GM21528 (cell line): ENCODE data around the gene PTPN22.

ENCODE experiments used
- ATAC-seq: cut with Tn5 transposase; IDR thresholded peaks from one replicate; pipeline ENCODE4 v1.9.1; 2021; ENCODE audit warnings: mild to moderate bottlenecking, moderate library complexity; ENCODE audit not compliant: unreplicated experiment, low FRiP score

Gene PTPN22

DNA sequence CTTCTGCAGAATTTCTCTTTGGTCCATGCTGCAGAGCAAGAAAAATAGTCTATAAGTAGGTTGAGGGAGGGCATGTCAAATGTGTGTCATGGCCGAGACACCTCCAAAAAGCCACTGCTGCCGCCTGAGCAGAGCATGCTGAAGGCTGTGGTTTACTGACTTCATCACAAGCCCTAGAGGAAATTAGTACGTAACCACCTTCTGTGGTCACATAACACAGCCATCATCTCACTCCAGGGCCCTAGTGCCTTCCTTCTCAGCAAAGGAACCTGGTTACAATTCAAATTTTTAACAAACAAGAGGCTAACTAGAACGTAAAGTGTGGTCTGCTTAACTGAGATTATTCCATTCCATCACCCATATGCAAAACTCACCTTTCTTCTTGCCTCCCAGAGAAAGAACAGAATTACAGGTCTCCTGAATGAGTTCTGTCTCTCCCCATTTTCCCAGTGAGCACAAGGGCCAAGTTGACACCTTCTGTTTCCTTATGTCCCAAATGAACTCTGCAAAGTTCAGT, at the start of gene PTPN22:
Gene PTPN22 (minus strand): TSS at position 116 of the 517 bp plus-strand sequence.
- peak; percentile 90 for ATAC-seq

GRCh38 chr1:113918243-113918642, 46.7 kb upstream of the PTPN22 start:
- no peak for ATAC-seq

GRCh38 chr1:113917400-113918082, 46.0 kb upstream of the PTPN22 start:
- no peak for ATAC-seq

- no peak for ATAC-seq
Observed at GRCh38 chr1:113916974-113917373, 45.5 kb upstream of the PTPN22 start.

DNA sequence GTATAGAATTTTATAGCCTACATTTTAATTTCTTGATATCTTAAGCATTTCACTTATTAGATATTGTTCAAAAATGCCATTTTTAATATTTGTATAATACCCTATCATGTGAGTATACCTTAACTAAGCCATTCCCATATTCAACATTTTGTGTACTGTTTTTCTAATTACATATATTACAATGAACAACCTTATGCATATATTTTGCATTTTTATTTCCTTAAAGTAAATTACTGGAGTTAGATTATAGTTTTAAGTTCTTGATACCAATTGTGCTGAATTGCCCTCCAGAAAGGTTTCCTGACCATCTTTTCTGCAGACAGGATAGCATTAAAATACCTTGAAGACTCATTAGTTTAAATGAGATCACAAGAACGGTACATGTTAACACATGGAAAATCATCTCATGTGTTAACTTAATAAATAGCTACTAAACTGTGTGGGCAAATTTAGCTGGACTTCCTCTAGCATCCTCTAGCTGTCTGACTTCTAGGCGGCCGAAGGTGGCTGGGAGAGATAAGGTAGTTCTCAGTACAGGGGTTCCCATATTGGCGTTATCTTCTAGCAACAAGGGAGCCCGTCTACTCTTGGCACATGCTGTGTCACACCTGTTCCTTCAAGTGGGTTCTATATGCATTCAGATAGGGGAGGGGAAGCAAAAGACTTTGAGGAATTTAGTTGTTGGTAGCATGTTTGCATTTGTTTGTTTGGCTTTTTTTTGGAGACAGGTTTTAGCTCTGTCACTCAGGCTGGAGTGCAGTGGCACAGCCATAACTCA, 42.6 kb upstream of the PTPN22 start:
- ATAC-seq: no peak

DNA sequence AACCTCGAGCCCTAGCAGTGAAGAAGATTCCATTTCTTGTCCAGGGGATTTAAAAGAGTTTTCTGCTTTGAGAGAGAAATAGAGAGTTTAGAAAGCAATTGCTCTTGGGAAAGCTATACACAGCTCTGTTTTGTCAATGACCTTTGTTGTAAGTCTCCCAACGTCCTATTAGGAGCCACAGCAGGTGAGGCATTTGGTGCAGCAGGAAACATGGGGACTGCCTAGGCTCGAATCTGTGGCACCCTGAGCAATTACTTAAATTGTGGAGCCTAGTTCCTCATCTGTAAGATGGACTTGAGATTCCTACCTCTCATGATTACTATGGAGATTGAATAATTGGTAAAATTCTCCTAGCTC, 41.8 kb upstream of the PTPN22 start:
- ATAC-seq: no peak

DNA sequence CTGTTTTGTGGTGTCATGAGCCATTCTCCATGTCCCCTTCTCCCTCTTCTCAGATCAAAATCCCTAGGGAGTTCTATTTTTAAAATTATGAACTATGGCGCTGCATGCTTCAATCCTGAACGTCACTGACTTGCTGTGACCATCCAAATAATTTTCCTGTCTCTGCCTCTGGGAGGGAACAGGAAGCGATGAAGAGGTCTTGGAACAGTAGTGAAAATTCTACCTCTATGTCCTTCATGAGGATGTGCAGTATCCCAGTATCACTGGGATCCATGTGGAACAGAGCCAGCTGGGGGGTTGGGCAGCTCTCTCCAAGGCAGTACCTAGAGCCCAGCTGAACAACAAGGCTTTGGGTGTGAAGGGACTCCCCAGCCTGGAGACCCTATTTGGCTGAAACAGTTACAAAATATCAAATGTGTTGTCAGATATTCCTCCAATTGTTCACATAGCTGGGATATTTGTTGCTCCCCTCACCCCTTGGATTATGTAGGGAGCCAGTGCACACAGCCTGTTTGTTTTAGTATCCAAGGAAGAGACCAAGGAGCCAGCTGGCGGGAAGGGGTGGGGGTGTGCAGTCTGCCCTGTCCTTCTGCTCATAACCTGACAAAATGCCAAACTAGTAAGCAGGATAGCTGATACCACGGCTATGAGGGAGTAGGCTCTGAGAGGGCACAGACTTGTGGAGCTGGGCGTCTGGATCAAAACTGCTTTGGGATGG, 41.2 kb upstream of the PTPN22 start:
- no peak for ATAC-seq

DNA sequence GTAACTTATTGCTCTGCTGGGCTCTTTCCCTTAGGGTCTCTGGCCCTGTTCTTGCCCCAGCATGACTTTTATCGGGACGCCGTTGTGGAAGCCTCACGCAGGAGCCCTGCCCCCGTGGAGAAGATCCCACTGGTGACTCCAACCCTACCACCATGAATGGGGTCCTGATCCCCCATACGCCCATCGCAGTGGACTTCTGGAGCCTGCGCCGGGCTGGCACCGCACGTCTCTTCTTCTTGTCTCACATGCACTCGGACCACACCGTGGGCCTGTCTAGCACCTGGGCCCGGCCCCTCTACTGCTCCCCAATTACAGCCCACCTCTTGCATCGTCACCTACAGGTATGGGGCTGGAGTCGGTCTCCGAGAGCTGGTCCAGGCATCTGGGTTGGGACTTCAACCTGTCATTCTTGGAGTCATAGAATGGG, 33.9 kb upstream of the PTPN22 start:
- ATAC-seq: peak; percentile 5

DNA sequence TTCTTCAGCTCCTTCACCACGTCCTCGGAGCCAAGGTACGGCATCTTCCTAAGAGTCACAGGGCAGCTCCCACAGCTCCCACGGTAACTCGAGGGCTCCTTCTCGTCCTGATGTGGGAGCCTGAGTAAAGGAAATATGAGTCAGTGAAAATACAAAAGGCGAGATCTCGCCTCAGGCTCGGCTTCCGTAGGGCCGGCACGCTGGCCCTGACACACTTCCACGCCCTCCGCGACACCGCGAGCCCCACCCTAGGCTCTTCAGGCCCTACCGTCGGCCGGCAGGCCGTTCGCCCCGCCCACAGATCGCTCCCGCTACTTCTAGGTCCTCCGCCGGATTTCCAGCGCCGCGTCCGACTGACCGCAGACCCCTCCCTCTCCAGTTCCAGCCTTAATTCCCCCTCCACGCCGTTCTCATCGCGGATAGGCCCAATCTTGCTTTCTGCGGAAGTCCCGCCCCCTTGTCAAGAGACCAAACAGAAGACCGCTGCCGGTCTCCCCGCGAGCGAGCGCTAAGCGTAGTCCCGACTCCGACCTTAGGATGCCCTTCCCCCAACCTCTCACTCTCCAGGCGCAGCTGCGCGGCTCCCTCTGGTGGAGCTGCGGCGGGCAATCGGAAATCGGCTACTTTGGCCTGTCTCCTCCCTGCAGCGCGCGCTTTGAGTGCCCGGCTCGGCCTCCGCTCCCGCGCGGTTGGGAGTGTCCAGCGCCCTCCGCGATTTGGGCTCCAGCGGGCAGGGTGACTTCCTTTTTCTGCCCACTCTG, 33.3 kb upstream of the PTPN22 start, which contains the start of the genes AP4B1 and DCLRE1B:
Gene AP4B1 (minus strand): TSS at position 126 of the 761 bp plus-strand sequence. CDS start 82 bp downstream, at position 44.
Gene DCLRE1B (plus strand): TSS at position 653 of the 761 bp plus-strand sequence. CDS start 261 bp downstream, outside the sequence.
- ATAC-seq: peak; percentile 88

- peak; percentile 41 for ATAC-seq
Observed at GRCh38 chr1:113904293-113904673, 32.8 kb upstream of the PTPN22 start.

- no peak for ATAC-seq
Observed at GRCh38 chr1:113903501-113904292, 32.2 kb upstream of the PTPN22 start.

GRCh38 chr1:113901191-113901590, 29.7 kb upstream of the PTPN22 start:
- ATAC-seq: no peak

- no peak for ATAC-seq
Observed at GRCh38 chr1:113899111-113899510, 27.6 kb upstream of the PTPN22 start.

DNA sequence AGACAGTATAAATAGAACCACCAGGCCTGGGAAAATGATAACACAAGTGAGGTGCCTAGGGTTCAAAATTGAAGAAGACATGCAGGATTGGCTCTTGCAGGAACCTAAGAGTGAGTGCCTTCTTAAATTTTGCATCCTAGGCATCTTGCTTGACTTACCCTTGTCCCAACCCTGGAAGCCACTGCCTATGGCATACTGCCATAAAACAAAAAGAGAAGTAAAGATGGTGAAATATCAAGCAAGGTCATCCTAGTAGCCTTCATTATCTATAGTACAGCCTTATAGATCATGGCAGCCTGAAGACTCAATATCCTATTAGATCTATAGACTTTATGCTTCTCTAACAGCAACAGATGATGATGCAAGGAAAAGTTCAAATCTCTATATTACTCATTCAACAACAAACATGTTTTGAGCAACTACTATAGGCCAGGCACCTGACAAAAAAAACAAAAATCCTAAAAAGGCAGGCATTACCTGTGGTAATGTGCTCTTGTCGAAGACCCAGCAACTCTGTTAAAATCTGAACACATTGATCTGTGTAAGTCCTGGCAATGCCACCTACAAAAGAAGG, 26.8 kb upstream of the PTPN22 start:
- ATAC-seq: no peak

GRCh38 chr1:113895961-113896360, 24.4 kb upstream of the PTPN22 start:
- ATAC-seq: no peak

DNA sequence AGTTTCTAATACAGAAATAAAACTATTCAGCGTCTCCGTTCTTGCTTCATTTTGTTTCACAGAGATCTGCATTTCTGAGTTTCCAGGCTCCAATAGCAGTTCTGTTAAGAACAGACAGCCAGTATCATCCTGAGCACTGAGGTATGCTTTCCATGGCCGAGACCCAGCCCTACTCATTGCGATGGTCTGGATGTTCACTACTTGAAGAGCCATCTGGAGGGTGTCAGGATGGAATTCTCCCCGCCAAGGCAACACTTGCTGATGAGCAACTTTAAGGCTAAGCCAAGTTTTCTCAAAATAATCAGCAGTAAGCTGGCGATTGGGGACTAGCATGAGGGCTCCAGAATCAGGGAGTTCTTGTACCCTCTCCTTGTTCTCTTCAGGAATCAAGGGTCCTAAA, 23.6 kb upstream of the PTPN22 start:
- ATAC-seq: no peak

DNA sequence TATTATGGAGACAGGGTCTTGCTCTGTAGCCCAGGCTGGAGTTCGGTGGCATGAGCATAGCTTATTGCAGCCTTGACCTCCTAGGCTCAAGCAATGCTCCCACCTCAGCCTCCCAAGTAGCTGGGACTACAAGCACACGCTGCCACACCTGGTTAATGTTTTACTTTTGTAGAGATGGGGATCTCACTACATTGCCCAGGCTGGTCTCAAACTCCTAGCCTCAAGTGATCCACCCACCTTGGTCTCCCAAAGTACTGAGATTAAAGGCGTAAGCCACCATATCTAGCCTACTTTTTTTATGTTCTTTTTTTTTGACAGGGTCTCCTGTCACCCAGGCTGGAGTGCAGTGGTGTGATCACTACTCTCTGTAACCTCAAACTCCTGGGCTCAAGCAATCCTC, 21.8 kb upstream of the PTPN22 start:
- no peak for ATAC-seq

DNA sequence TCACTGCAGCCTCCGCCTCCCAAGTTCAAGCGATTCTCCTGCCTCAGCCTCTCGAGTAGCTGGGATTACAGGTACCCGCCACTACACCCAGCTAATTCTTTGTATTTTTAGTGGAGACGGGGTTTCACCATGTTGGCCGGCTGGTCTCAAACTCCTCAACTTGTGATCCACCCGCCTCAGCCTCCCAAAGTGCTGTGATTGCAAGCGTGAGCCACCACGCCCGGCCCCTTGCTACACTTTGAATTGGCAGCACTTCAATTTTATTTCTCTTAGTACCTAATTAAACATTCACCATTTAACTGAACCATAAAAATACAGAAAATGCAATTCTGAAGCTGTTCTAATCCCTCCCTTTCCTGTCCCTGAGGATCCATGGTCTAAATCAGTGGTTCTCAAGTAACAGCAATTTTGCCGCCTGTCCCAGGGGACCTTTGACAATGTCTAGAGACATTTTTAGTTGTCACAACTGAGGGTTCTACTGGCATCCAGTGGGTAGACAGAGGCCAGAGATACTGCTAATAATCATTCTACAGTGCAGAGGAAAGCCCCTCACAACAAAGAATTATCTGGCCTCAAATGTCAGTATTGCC, 20.2 kb upstream of the PTPN22 start:
- no peak for ATAC-seq

DNA sequence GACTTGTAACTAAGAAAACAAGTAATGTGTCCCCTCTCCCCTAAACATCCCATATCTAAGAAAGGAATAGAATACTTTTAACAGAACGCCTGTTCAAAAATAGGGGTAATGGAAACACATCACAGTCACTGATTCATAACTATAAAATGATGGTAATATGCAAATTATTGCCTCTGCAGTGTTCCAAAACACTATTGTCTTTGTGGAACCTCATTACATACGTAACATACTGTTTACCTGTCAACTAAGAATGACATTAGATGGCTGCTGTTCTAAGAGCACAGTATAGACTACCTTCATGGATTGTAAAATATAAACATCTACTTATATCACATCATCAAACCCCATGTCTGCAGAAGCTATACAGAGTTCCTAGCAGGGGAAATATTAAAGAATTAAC, 19.3 kb upstream of the PTPN22 start:
- ATAC-seq: no peak
